ENCODE results near the gene MORC2. TPM values are rescaled to one million over a fixed set of nuclear protein-coding genes. Genes with fewer than 3 reads are reported as not detected.

MORC2 gene
- total RNA-seq, 2 experiments from 2014 or later = 20.3 to 20.9 TPM

- H3K36me3 Mint-ChIP-seq = no peaks in the 10 kb centered on the region
- ChIA-PET POLR2A (no interaction called here), CTCF (interaction anchor here (0.6 kb wide), 1 partner anchor 93 kb away, joined by 3 read pairs; no protein-coding TSS in a partner anchor)
- H3K9me3 Mint-ChIP-seq = no peaks in the 10 kb centered on the region
- no peaks in the 10 kb centered on the region for H3K4me1 Mint-ChIP-seq (ENCODE audit: low read depth)
- no peak overlapping the region for H3K4me3 Mint-ChIP-seq
- intact Hi-C loops (cut with micrococcal nuclease) = no loop called here
- H3K27me3 Mint-ChIP-seq = no peaks in the 10 kb centered on the region
- DNase-seq = no peak
- no peak overlapping the region for H3K27ac Mint-ChIP-seq
Observed at GRCh38 chr22:30876915-30877553, 91.5 kb downstream of the MORC2 start.

DNA sequence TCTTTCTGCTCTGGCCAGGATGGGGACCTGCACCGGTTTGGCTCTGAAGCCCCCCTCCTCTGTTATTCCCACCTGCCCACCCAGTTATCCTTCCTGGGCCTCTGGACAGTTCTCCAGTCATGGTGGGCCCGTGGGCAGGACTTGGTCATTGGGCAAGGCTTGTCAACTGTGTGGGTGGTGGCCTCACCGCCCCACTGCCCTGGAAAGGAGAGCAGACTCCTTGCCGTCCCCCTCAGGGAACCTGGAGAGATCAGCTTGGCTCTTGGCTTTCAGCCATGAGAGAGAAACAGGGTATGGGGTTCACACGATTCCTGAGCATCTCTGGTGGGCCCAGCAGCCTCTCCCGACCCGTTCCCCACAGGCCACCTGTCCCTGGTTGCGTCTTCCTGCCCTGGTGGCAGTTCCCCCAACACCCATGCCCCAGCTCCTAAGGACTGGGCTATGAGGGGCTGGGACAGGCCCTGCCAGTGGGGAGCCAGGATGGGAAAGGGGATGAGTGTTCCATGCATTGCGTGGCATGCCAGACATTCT is 92.3 kb downstream of the MORC2 start:
- Mint-ChIP-seq H3K27me3 (no peaks in the 10 kb centered on the region), H3K9me3 (no peaks in the 10 kb centered on the region), H3K27ac (no peak overlapping the region), H3K36me3 (no peaks in the 10 kb centered on the region), H3K4me1 (ENCODE audit: low read depth) (no peaks in the 10 kb centered on the region), H3K4me3 (no peak overlapping the region)
- intact Hi-C loops (cut with micrococcal nuclease) = no loop called here
- ChIA-PET CTCF (interaction anchor here (0.6 kb wide), 1 partner anchor 92 kb away, joined by 3 read pairs; no protein-coding TSS in a partner anchor), POLR2A (no interaction called here)
- no peak for DNase-seq

GRCh38 chr22:30875481-30876215 is 92.9 kb downstream of the MORC2 start:
- Mint-ChIP-seq H3K4me1 (ENCODE audit: low read depth) (no peaks in the 10 kb centered on the region), H3K27me3 (no peaks in the 10 kb centered on the region), H3K36me3 (no peaks in the 10 kb centered on the region), H3K27ac (no peak overlapping the region), H3K9me3 (no peaks in the 10 kb centered on the region), H3K4me3 (no peak overlapping the region)
- ChIA-PET CTCF (no interaction called here), POLR2A (no interaction called here)
- intact Hi-C loops (cut with micrococcal nuclease) = no loop called here
- no peak for DNase-seq

Other genes with a start within 250 kb of the MORC2 start
- 10 to 100 TPM; 35.6 to 38.3 TPM for gene TUG1, start 491 bp upstream of the MORC2 start, total RNA-seq
- gene SMTN, start 112.5 kb upstream of the MORC2 start, total RNA-seq = 10 to 100 TPM; 55.1 to 57.4 TPM
- 10 to 100 TPM; 14.1 to 14.3 TPM for gene SELENOM, start 138.8 kb upstream of the MORC2 start, total RNA-seq
- gene INPP5J, start 154.2 kb upstream of the MORC2 start, total RNA-seq = under 1 TPM in 1 of 2 experiments, not detected in 1; 0.14 TPM
- not detected for gene PLA2G3, start 171.7 kb upstream of the MORC2 start, total RNA-seq
- gene RNF185, start 191.4 kb upstream of the MORC2 start, total RNA-seq = 10 to 100 TPM; 17.9 to 21.6 TPM
- gene LIMK2, start 243.5 kb upstream of the MORC2 start, total RNA-seq = 10 to 100 TPM; 42.0 to 44.7 TPM